GM18520 (cell line): ENCODE data around the gene CRB2.

Experiments used
- ATAC-seq: cut with Tn5 transposase; IDR thresholded peaks from one replicate; pipeline ENCODE4 v1.9.1; 2021; ENCODE audit not compliant: unreplicated experiment

The CRB2 gene

DNA sequence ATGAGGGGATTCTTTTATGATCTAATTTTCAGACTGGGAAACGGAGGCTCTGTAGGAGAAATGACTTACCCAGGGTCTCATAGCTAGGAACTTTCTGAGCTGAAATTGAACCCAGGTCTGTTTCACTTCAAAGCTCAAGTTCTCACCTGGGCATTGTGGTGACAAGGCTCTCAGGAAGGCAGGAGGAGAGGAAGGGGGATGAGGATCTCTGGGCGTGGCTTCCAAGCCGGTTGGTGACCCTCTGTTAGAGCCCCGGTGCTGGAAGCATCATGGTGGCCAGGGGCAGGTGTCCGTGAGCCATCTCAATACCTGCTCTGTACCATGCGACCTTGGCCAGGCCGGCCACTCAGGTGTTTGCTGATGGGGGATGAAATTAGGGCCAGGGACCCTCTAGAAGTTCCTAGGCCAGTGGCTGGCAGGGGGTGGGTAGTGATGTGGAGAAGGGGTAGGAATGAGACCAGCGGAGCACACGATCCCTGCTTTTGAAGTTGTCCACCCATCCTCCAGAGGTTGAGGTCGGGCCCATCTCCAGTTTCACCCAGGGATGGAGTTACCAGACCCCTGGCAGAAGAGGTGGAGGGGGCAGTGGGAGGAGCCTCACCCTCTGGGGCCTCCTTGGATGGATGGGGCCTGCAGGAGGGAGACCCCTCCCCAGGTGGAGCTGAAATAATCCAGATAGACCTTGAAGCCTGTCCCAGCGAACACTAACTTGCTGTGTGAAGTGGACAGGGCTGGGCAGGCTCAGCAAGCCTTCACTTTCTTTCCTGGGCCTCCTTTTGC, 5.9 kb downstream of the CRB2 start:
- ATAC-seq, result no peak

DNA sequence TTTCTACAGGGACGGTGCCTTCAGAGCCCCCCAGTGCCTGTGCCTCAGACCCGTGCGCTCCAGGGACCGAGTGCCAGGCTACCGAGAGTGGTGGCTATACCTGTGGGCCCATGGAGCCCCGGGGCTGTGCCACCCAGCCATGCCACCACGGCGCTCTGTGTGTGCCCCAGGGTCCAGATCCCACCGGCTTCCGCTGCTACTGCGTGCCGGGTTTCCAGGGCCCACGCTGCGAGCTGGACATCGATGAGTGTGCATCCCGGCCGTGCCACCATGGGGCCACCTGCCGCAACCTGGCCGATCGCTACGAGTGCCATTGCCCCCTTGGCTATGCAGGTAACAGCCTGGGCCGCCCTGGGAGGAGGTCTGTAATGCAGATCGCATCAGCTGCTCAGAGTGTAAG, 6.9 kb downstream of the CRB2 start:
- ATAC-seq, result no peak

DNA sequence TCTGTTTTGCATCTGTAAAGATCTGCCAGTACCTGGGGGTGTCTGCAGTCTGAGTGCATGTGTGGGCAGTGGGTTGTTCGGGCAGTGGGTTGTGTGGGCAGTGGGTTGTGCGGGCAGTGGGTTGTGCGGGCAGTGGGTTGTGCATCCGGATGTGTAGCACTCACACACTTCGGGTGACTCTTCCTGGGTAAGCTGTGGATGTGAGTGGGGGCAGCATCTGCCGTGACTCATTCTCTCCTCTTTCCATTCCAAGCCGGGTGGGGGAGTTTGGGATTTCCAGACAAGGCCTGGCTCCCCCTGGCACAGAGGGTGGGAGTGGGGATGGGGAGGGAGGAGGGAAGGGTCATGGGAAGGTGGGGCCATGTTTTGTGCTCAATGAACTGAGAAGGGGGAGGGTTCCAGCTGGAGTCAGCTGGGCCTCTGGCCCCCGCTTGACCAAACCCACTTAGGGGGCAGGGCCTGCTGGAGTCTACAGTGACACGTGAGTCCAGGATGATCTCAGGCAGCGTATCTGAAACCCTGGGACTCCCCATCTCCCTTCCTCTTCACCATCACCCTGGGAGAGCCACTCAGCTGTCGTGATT, 8.3 kb downstream of the CRB2 start:
- no peak for ATAC-seq

DNA sequence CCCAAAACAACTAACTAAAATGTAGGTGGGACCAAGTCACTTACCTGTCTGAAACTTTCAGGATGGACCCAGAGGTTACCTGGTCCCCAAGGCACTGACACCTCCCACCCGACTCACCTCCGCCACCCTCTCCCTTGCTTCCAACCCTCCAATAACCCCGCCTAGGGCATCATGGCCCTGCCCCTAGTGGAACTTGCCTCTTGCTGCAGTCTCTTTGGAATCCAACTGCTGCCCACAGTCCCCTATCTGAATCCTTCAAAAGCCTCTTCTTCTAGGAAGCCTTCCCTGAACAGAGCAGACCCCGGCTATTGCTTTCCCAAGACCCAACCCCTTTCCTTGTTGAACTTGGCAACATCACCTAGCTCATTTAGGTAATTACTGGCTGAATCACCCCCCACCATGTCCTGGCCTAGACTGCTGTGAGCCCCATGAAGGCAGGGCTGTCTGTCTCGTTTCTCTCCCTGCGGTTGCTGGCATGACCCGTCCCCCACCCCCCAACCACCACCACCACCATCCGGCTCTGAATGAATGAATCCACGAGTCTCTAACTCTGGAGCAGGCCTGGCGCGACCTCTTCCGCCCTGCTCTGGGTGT, 9.4 kb downstream of the CRB2 start:
- no peak for ATAC-seq

DNA sequence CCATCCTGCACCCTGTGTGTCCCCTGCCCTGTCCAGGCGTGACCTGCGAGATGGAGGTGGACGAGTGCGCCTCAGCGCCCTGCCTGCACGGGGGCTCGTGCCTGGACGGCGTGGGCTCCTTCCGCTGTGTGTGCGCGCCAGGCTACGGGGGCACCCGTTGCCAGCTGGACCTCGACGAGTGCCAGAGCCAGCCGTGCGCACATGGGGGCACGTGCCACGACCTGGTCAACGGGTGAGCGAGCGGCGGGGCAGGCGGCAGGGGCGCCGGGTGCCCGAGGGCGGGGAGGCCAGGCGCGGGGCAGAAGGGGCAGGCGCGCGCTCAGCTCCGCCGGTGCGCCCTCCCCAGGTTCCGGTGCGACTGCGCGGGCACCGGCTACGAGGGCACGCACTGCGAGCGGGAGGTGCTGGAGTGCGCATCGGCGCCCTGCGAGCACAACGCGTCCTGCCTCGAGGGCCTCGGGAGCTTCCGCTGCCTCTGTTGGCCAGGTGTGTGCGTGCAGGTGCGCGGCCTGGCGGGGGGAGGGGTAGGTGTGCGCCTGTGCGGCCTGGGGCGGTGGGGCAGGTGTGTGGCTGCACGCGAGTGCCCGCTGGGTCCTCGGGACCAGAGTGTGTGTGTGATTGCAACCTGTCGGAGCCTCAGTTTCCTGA, 10.0 kb downstream of the CRB2 start:
- ATAC-seq, result no peak

DNA sequence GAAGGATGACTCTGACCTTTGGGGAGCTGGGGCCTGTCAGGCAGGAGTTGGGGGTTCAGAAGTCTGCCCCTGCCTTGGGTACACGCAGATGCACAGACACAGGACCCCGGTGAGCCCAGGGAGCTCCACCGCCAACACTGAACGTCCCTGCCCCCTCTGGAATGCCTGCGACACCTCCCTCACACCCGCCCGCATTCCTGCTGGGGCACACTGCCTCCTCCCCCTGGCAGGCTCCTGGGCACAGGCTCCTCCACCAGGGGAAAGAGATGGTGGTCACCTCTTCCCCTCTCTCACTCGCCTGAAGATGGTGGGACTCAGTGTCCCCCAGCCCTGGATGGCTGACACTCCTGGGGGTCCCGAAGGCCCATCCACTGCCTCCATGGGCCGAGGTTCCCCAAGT, 12.0 kb downstream of the CRB2 start:
- no peak for ATAC-seq

DNA sequence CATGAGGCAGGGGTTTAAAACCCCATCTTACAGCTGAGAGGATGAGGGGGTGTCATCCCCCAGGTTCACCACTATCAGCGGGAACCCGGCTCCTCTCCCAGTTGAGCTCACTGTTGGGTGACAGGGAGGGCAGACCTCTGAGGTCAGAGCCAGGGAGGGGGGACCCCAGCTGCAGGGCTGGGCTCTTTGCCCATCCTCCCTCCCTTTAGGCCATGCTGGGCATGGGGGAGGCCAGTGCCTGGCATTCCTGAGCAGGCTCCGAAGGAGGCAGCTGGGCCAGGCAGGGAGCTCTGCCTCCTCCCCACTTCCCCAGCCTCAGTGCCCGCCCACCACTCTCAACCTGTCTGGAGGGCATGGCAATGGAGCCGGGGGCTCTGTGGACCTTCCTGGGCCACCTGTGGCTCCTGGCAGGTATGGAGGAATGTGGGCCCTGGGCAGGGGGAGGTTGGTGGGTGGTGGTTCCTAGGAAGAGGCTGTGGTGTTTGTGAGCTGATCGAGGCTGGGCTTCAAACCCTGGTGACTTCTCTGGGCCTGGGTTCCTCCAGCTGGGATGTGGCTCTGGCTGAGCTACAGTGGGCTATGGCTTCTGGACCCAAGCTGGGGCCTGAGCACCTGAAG, 12.6 kb downstream of the CRB2 start:
- ATAC-seq, result no peak

DNA sequence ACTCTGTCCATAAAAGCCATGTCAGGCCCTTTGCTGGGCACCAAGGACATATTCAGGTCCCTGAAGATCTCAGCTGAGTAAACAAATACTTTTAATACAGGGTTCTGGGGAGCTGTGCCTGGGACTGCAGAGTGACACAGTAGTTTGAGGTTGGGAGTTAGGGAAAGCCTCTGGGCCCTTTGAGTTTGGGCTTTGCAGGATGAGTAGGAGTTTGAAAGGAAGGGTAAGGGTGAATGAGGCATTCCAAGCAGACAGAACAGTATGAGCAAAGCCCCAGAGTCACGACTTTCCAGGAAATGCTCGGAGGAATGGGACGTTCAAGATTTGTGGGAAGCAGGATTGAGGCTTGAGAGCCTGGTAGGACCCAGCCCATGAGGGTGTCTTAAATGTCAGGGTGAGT, 13.3 kb downstream of the CRB2 start:
- ATAC-seq, result no peak

DNA sequence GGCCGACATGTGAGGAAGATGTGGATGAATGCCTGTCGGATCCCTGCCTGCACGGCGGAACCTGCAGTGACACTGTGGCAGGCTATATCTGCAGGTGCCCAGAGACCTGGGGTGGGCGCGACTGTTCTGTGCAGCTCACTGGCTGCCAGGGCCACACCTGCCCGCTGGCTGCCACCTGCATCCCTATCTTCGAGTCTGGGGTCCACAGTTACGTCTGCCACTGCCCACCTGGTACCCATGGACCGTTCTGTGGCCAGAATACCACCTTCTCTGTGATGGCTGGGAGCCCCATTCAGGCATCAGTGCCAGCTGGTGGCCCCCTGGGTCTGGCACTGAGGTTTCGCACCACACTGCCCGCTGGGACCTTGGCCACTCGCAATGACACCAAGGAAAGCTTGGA, 14.1 kb downstream of the CRB2 start:
- ATAC-seq, result no peak

DNA sequence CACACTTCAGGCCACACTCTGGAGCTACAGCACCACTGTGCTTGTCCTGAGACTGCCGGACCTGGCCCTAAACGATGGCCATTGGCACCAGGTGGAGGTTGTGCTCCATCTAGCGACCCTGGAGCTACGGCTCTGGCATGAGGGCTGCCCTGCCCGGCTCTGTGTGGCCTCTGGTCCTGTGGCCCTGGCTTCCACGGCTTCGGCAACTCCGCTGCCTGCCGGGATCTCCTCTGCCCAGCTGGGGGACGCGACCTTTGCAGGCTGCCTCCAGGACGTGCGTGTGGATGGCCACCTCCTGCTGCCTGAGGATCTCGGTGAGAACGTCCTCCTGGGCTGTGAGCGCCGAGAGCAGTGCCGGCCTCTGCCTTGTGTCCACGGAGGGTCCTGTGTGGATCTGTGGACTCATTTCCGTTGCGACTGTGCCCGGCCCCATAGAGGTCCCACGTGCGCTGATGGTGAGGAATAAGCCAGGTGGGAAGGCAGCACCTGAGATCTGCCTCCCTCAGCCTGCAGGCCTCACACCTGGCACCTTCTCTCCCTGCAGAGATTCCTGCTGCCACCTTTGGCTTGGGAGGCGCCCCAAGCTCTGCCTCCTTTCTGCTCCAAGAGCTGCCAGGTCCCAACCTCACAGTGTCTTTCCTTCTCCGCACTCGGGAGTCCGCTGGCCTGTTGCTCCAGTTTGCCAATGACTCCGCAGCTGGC, 14.7 kb downstream of the CRB2 start:
- ATAC-seq, result no peak

DNA sequence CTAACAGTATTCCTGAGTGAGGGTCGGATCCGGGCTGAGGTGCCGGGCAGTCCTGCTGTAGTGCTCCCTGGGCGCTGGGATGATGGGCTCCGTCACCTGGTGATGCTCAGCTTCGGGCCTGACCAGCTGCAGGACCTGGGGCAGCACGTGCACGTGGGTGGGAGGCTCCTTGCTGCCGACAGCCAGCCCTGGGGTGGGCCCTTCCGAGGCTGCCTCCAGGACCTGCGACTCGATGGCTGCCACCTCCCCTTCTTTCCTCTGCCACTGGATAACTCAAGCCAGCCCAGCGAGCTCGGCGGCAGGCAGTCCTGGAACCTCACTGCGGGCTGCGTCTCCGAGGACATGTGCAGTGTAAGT, 15.2 kb downstream of the CRB2 start:
- ATAC-seq, result no peak

DNA sequence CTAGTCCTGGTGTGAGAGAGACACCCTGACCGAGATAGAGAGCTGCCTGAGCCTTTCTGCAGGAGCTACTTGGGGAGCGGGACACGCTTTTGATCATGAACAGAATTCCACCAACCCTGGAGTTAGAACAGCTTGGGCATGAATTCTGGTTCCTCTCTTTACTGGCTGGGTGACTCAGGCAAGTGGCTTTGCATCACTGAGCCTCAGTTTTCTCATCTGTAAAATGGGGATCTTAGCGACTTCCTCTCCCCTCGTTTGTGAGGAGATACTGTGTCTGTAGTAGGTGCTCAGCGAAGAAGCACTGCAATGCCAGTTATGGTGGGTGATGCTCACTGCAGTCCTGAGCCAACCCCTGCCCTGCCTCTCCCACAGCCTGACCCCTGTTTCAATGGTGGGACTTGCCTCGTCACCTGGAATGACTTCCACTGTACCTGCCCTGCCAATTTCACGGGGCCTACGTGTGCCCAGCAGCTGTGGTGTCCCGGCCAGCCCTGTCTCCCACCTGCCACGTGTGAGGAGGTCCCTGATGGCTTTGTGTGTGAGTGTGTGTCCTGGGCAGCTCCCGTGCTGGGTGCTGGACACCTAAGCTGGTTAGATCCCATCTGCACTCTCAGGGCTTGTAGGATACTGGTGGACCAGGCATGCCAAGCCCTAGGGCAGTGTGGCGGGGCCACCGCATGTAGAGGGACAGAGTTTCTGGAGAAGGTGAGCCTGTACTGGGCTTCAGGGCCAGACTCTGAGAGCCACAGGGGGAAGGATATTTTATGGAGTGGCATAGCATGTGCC, 16.0 kb downstream of the CRB2 start:
- no peak for ATAC-seq

DNA sequence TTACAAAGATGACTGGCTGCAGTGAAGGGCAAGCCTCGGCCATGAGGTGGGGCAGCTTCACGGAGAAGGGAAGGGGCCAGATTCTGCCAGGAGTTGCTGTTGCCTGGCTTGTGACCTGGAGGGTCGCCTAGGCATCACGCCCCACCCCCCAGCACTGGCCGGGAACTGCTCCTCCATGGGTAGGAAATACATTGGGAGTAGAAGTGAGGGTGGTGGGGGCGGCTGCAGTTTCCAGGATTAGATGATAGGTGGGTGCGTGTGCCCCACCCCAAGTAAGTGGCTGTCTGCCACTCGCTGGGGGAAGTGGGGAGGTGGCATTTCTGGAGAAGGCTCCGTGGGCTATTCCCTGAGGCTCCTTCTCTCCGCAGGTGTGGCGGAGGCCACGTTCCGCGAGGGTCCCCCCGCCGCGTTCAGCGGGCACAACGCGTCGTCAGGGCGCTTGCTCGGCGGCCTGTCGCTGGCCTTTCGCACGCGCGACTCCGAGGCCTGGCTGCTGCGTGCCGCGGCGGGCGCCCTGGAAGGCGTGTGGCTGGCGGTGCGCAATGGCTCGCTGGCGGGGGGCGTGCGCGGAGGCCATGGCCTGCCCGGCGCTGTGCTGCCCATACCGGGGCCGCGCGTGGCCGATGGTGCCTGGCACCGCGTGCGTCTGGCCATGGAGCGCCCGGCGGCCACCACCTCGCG, 16.9 kb downstream of the CRB2 start:
- ATAC-seq, result no peak

DNA sequence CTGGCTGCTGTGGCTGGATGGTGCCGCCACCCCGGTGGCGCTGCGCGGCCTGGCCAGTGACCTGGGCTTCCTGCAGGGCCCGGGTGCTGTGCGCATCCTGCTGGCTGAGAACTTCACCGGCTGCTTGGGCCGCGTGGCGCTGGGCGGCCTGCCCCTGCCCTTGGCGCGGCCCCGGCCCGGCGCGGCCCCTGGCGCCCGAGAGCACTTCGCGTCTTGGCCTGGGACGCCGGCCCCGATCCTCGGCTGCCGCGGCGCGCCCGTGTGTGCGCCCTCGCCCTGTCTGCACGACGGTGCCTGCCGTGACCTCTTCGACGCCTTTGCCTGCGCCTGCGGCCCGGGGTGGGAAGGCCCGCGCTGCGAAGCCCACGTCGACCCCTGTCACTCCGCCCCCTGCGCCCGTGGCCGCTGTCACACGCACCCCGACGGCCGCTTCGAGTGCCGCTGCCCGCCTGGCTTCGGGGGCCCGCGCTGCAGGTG, 17.5 kb downstream of the CRB2 start:
- ATAC-seq, result no peak

DNA sequence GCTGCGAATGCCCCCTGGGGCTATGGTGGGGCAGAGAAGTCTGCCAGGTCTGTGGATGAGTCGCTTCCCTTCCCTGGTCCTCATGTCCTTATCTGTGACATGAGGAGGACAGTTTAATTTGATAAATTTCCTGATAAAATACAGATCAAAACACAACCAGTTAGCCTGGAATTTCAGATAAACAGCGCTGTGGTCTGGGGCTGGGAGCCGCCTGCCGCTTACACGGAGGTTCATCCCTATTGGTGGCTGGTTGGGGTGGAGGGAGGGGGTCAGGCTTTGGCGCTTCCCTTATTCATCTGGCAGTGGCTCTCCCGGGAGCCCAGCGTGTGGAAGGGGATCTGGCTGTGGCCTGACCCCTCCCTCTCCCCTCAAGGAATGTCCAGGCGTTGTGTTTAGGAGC, 17.9 kb downstream of the CRB2 start:
- ATAC-seq, result no peak

DNA sequence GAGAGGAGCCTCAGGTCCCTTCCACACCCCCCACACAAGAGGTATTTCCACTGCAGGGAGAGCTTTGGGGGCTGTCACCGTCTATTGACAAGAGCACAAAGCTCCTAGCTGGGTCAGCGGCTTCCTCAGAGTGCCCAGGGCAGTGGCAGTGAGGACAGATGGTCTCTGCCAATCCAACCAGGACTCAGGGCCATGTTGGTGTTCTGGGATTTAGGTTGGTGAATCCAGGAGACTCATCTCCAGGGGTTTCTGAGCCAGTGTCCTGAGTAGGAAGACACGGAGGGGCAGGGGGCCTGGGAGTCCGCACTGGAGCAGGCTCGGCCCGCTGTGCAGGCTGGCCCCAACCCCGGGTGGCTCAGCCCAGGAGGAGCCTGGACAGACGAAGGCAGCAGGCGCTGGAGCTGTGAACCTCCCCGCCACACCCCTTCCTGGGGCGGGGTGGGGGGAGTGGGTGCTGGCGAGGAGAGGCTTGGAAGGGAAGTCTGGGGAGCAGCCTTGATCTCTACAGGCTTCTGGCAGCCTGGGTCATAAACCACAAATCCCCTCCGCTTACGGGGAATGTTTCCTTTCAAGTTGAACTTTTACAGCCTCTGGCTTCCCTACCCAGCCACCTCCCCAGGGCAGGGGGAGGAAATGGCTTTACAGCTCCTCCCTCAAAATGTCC, 19.6 kb downstream of the CRB2 start:
- no peak for ATAC-seq

DNA sequence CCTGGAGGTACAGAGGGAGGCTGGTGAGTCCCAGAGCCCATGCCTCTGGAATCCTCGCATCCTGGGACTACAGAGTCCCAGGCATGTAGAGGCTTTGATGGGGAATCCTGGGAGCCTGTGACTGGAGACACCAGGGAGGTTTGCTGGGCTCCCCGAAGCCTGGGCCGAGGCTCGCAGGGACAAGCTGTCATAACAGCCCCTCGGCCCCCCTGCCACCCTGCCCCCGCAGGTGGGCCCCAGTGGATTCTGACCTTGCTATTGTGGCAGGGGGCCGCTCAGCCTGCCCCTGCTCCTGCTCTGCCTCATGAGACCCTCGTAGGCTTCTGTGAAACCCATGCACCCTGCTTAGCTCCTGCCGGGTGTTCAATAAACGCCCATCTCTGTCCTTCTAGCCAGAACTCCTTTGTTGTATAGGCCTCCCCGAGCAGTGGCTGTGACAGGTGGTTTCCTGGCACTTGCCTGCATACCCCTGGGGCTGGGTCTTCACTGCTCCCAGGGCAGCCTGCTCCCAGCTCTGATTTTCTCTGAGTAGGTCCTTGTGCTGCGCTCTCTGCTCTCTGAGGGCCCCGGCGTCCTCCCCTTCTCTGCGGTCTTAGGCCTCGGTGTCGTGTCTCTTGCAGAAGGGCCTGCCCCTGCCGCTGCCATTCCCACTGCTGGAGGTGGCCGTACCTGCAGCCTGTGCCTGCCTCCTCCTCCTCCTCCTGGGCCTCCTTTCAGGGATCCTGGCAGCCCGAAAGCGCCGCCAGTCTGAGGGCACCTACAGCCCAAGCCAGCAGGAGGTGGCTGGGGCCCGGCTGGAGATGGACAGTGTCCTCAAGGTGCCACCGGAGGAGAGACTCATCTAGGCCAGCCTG, 20.4 kb downstream of the CRB2 start:
- no peak for ATAC-seq
